ENCODE results near the gene SRRM3. TPM values are rescaled to one million over a fixed set of nuclear protein-coding genes. Genes with fewer than 3 reads are reported as not detected.
"Not testable (repeated sequence)": the region's sequence is repeated elsewhere in the genome, so short reads cannot be mapped to it uniquely, and the experiment has no call there.

The SRRM3 gene
- total RNA-seq, 4 donors from 2014 or later, result 8.0 to 22.4 (median 10.8) TPM

- peaks cover 9 to 62% (median 10%) of the 10 kb centered on the region in 3 donors for H3K36me3 ChIP-seq
- no peaks in the 10 kb centered on the region for H3K27me3 ChIP-seq
- no peak for DNase-seq
- H3K27ac ChIP-seq, result peak overlapping the region in 3 of 4 donors; percentile 2 to 36 (median 36)
- H3K4me3 ChIP-seq, result no peak overlapping the region
- no peak for TF ChIP-seq CTCF (IDR thresholded peaks at IDR 0.05)
- TF ChIP-seq POLR2A (IDR thresholded peaks at IDR 0.05), result no peak
- no peaks in the 10 kb centered on the region for H3K9me3 ChIP-seq
- H3K4me1 ChIP-seq, result peaks cover 0 to 62% (median 3%) of the 10 kb centered on the region in 3 donors
- intact Hi-C loops (cut with DNase I), result no loop called here
- 62 to 68% methylated on average over 14 of the region's 14 CpGs for WGBS, 2 donors
Measured at GRCh38 chr7:76333511-76334101, 131.9 kb downstream of the SRRM3 start.

- Histone ChIP-seq H3K27ac (no peak overlapping the region), H3K9me3 (no peaks in the 10 kb centered on the region), H3K27me3 (no peaks in the 10 kb centered on the region), H3K4me3 (no peak overlapping the region), H3K4me1 (peaks cover 0 to 70% (median 9%) of the 10 kb centered on the region in 3 donors), H3K36me3 (peaks cover 3 to 58% (median 6%) of the 10 kb centered on the region in 3 donors)
- intact Hi-C loops (cut with DNase I), result no loop called here
- no peak for DNase-seq
- 82 to 88% methylated on average over 6 of the region's 6 CpGs for WGBS, 2 donors
- TF ChIP-seq CTCF (IDR thresholded peaks at IDR 0.05) (no peak), POLR2A (IDR thresholded peaks at IDR 0.05) (no peak)
Measured at GRCh38 chr7:76334320-76334967, 132.7 kb downstream of the SRRM3 start.

GRCh38 chr7:76335417-76335816 lies 133.7 kb downstream of the SRRM3 start:
- Histone ChIP-seq H3K36me3 (peaks cover 0 to 57% (median 0%) of the 10 kb centered on the region in 3 donors), H3K4me1 (peaks cover under 1 to 80% (median 12%) of the 10 kb centered on the region in 3 donors)
- H3K9me3 ChIP-seq; DNase-seq; intact Hi-C loops (cut with DNase I); H3K27me3 ChIP-seq; H3K27ac ChIP-seq; H3K4me3 ChIP-seq: not testable (repeated sequence)
- 88 to 94% methylated on average over 2 of the region's 2 CpGs for WGBS, 2 donors

GRCh38 chr7:76336094-76336493 lies 134.4 kb downstream of the SRRM3 start:
- H3K9me3 ChIP-seq, result no peaks in the 10 kb centered on the region
- no peak for DNase-seq
- H3K4me3 ChIP-seq, result no peak overlapping the region
- TF ChIP-seq POLR2A (IDR thresholded peaks at IDR 0.05) (no peak), CTCF (IDR thresholded peaks at IDR 0.05) (no peak)
- H3K27me3 ChIP-seq, result no peaks in the 10 kb centered on the region
- H3K4me1 ChIP-seq, result peaks cover 3 to 81% (median 18%) of the 10 kb centered on the region in 3 donors
- no peak overlapping the region for H3K27ac ChIP-seq
- intact Hi-C loops (cut with DNase I), result no loop called here
- H3K36me3 ChIP-seq, result peaks cover 0 to 57% (median 0%) of the 10 kb centered on the region in 3 donors

Other genes starting within 250 kb of the SRRM3 start
- 10 to 100 TPM; 14.4 to 53.9 (median 20.1) TPM for gene TMEM120A, start 207.3 kb upstream of the SRRM3 start, total RNA-seq
- 10 to 100 TPM; 19.3 to 45.7 (median 32.2) TPM for gene STYXL1, start 153.9 kb upstream of the SRRM3 start, total RNA-seq
- gene MDH2, start 153.8 kb upstream of the SRRM3 start, total RNA-seq, result 100 to 1,000 TPM in 3 of 4 donors, 10 to 100 TPM in 1; 92.5 to 160 (median 131) TPM
- 1,000 to 10,000 TPM; 2,415 to 6,888 (median 3,249) TPM for gene HSPB1, start 100.8 kb downstream of the SRRM3 start, total RNA-seq
- gene YWHAG, start 157.1 kb downstream of the SRRM3 start, total RNA-seq, result 10 to 100 TPM; 52.8 to 97.7 (median 66.3) TPM
- gene SSC4D, start 207.8 kb downstream of the SRRM3 start, total RNA-seq, result under 1 TPM in 1 of 4 donors, not detected in 3; 0.48 TPM
- 1 to 10 TPM; 3.8 to 7.9 (median 4.4) TPM for gene ZP3, start 223.1 kb downstream of the SRRM3 start, total RNA-seq

Data from esophagus squamous epithelium (tissue), 5 donors.